HFFc6 (cell line): ENCODE results near the gene MAPK9. TPM values are rescaled to one million over a fixed set of nuclear protein-coding genes. Genes with fewer than 3 reads are reported as not detected.

Experiments
- DNase-seq: peaks from one replicate; pipeline ENCODE4 v3.0.0-alpha.2; 2018
- H3K27ac Mint-ChIP-seq: 2 replicates; pipeline ENCODE4 v1.8.0; 2020; ENCODE audit warnings: mild to moderate bottlenecking, mixed read lengths
- H3K27me3 Mint-ChIP-seq: 2 replicates; pipeline ENCODE4 v1.8.0; 2021; ENCODE audit warnings: mild to moderate bottlenecking, moderate library complexity, mixed read lengths; ENCODE audit not compliant: insufficient read depth
- H3K36me3 Mint-ChIP-seq: 2 replicates; pipeline ENCODE4 v1.8.0; 2021; ENCODE audit warnings: low read depth, mixed read lengths
- H3K4me1 Mint-ChIP-seq: 2 replicates; pipeline ENCODE4 v1.8.0; 2020; ENCODE audit warnings: low read depth, mixed read lengths
- H3K4me3 Mint-ChIP-seq: 2 replicates; pipeline ENCODE4 v1.8.0; 2020; ENCODE audit warnings: mild to moderate bottlenecking, moderate library complexity, mixed read lengths
- H3K9me3 Mint-ChIP-seq: 2 replicates; pipeline ENCODE4 v1.8.0; 2020; ENCODE audit warnings: mild to moderate bottlenecking, mixed read lengths
- total RNA-seq, 6 experiments: library from RNA; stranded (reverse); fragmentation: NEBNext Ultra II Directional; extraction: Animal tissue kit (Norgen Biotek cat#: 25700); gene quantifications; 2 replicates in 1 of 6; 3 replicates in 5 of 6; pipeline ENCODE4 v1.2.3, GENCODE V29; 2021
- TF ChIP-seq, protein P1 (sequence below): fragments of 200-600 bp; sonication (generic); IDR thresholded peaks from 2 replicates; pipeline ENCODE4 v1.5.0; 2021; ENCODE audit warnings: antibody characterized with exemption, mild to moderate bottlenecking

Gene MAPK9
- total RNA-seq, 6 experiments from 2014 or later = 30.3 to 35.8 (median 33.6) TPM

DNA sequence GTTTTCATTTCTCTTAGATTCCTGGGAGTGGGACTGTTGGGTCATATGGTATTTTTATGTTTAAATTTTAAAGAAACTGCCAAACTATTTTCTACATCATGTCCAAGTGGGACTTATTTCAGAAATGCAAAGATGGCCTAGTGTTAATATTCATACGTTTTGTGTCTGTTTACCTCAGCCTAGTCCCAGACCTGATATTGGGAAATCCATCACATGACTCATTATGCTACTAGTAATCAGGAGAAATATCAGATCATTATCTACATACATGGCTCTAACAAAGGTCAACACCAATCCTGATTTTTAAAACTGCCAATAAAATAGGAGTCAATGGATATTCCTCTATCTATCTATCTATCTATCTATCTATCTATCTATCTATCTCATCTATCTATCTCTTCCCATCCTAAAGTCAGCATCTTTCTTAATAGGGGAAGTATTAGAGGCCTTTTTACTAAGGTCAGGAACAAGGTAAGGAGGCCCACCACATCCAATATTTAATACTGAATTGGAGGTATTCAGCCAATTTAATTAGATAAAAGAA is 87.5 kb downstream of the MAPK9 start:
- H3K27me3 Mint-ChIP-seq = peaks cover 12% of the 10 kb centered on the region; the same call in 1 of the 2 replicates
- H3K27ac Mint-ChIP-seq = no peak overlapping the region
- H3K4me1 Mint-ChIP-seq = no peaks in the 10 kb centered on the region
- no peaks in the 10 kb centered on the region for H3K36me3 Mint-ChIP-seq
- no peak overlapping the region for H3K4me3 Mint-ChIP-seq
- TF ChIP-seq, protein P1, sequence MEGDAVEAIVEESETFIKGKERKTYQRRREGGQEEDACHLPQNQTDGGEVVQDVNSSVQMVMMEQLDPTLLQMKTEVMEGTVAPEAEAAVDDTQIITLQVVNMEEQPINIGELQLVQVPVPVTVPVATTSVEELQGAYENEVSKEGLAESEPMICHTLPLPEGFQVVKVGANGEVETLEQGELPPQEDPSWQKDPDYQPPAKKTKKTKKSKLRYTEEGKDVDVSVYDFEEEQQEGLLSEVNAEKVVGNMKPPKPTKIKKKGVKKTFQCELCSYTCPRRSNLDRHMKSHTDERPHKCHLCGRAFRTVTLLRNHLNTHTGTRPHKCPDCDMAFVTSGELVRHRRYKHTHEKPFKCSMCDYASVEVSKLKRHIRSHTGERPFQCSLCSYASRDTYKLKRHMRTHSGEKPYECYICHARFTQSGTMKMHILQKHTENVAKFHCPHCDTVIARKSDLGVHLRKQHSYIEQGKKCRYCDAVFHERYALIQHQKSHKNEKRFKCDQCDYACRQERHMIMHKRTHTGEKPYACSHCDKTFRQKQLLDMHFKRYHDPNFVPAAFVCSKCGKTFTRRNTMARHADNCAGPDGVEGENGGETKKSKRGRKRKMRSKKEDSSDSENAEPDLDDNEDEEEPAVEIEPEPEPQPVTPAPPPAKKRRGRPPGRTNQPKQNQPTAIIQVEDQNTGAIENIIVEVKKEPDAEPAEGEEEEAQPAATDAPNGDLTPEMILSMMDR = no peak
- DNase-seq = no peak
- H3K9me3 Mint-ChIP-seq = peaks cover 5% of the 10 kb centered on the region

DNA sequence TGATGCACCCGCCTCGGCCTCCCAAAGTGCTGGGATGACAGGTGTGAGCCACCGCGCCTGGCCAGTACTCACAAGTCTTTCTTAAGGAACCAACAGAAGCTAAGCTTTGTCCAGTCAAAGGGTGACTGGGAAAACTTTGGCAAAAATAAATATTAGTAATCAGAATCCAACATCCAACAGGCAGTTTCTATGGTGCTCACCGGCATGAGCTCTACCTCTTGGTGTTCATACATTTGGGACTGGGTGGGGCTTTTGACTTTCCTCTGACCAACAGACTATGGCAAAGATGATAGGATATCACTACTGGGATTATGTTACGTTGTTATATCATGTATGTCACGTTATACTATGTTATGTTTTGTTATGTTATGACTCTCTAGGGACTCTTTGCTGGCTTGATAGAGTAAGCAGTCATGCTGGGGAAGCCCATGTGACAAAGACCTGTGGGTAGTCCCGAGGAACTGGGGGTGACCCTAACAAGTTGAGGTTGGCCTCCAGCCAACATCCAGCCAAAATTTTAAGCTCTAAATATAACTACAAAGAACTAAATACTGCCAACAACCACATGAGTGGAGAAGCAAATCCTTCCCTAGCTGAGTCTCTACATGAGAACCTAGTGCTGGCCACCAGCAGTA is 88.8 kb downstream of the MAPK9 start:
- no peak overlapping the region for H3K4me3 Mint-ChIP-seq
- TF ChIP-seq, protein P1 = no peak
- no peak for DNase-seq
- no peak overlapping the region for H3K27ac Mint-ChIP-seq
- H3K4me1 Mint-ChIP-seq = no peaks in the 10 kb centered on the region
- no peaks in the 10 kb centered on the region for H3K36me3 Mint-ChIP-seq
- peaks cover 14% of the 10 kb centered on the region; the same call in 1 of the 2 replicates for H3K9me3 Mint-ChIP-seq
- H3K27me3 Mint-ChIP-seq = peaks cover 7% of the 10 kb centered on the region; the same call in 1 of the 2 replicates

DNA sequence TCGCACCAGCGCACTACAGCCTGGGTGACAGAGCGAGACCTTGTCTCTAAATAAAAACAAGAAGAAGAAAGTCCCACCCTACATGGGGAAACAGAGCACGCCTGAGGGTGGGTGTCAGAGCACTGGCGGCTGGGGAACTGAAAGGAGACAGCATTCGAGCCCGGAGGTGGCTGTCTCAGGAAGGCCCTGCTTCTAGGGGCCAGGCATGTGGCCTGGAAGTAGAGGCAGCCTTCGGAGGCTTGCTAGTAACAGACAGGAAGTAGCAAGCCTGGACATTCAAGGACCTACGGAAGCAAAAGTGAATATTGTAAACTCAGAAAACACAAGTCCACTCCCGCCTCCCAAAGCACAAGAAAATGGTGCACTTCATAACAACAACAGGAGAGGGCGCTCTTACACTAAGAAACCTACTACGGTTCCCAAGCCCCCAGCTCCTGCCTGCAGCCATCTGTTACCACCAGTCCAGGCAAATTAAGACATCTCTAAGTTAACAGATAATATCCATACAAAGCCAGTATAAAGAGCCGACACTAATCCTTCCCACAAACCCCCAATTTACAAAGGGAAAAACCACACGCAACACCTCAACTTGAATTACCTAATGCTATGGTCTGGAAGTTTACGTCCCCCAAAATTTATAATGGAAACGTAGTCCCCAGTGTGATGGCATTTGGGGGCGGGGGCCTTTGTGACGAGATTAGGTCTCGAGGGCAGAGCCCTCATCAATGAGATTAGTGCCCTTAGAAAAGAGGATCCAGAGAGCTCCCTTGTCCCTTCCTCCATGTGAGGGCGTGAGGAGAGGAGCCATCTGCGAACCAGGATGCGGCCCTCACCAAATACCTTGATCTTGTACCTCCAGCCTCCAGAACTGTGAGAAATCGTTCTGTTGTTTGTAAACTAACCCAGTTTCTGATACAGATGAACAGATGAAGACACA is 90.6 kb downstream of the MAPK9 start:
- no peaks in the 10 kb centered on the region for H3K36me3 Mint-ChIP-seq
- TF ChIP-seq, protein P1 = peak; percentile 53
- H3K4me3 Mint-ChIP-seq = no peak overlapping the region
- H3K9me3 Mint-ChIP-seq = peaks cover 19% of the 10 kb centered on the region
- H3K4me1 Mint-ChIP-seq = no peaks in the 10 kb centered on the region
- H3K27ac Mint-ChIP-seq = no peak overlapping the region
- DNase-seq = no peak
- H3K27me3 Mint-ChIP-seq = peaks cover 5% of the 10 kb centered on the region; the same call in 1 of the 2 replicates

DNA sequence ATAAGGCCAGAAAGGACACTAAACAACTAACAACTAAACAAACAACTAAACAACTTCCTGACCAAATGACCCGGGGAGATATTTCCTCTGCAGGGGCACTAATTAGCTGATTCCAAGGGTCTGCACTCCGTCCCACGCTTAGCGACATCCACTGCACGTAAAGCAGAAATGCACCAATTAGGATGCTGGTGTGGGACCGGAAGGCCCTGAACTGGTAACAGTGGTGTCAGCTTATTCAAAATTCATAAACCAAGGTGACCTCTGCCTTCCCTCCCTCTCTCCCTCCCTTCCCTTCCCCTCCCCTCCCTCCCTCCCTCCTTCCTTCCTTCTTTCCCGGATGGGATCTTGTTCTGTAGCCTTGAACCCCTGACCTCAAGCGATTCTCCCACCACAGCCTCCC is 92.5 kb downstream of the MAPK9 start:
- TF ChIP-seq, protein P1 = no peak
- Mint-ChIP-seq H3K9me3 (peaks cover 31% of the 10 kb centered on the region), H3K27ac (no peak overlapping the region), H3K4me1 (no peaks in the 10 kb centered on the region), H3K4me3 (no peak overlapping the region), H3K27me3 (peaks cover 3% of the 10 kb centered on the region; the same call in 1 of the 2 replicates), H3K36me3 (no peaks in the 10 kb centered on the region)
- no peak for DNase-seq

DNA sequence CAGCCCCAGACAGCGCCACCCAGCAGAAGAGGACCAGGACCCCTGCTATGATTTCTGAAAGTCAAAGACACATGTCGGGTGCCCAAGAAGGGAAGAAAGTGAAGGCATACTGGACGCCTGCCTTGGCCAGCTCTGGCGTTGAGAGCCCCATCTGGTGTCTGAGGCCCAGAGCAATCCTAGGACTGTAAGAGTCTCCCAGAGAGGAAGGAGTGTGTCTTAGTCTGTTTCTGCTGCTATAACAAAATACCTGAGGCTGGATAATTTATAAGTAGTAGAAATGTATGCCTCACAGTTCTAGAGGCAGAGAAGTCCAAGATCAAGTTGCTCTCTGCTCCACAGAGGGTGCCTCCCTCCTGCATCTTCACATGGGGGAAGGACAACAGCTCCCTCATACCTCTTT is 93.7 kb downstream of the MAPK9 start:
- DNase-seq = no peak
- no peaks in the 10 kb centered on the region for H3K4me1 Mint-ChIP-seq
- no peak overlapping the region for H3K4me3 Mint-ChIP-seq
- H3K36me3 Mint-ChIP-seq = no peaks in the 10 kb centered on the region
- TF ChIP-seq, protein P1 = no peak
- H3K27me3 Mint-ChIP-seq = peaks cover 3% of the 10 kb centered on the region; the same call in 1 of the 2 replicates
- no peak overlapping the region for H3K27ac Mint-ChIP-seq
- H3K9me3 Mint-ChIP-seq = peaks cover 43% of the 10 kb centered on the region
